HEK293T (cell line): ENCODE measurements around the gene INPP5A.

Source experiments
- BHLHE40 ChIP-seq: fragments of 450-650 bp; IDR thresholded peaks from 2 replicates; pipeline ENCODE4 v1.6.1; 2016; ENCODE audit warnings: mild to moderate bottlenecking, moderate library complexity, borderline replicate concordance
- CTBP1 ChIP-seq: fragments of 450-650 bp; IDR thresholded peaks from 2 replicates; pipeline ENCODE4 v1.6.1; 2016; ENCODE audit warnings: borderline replicate concordance
- HDGF ChIP-seq: fragments of 450-650 bp; IDR thresholded peaks from 2 replicates; pipeline ENCODE4 v1.6.1; 2017; ENCODE audit warnings: antibody characterized with exemption, borderline replicate concordance
- SP1 ChIP-seq: fragments of 450-650 bp; IDR thresholded peaks from 2 replicates; pipeline ENCODE4 v1.6.1; 2017

- TF ChIP-seq SP1 (no peak), HDGF (no peak), BHLHE40 (no peak), CTBP1 (no peak)
These were observed 204.7 kb downstream of the INPP5A start for GRCh38 chr10:132742167-132742836.
